GM19324 (cell line): ENCODE data around the gene GLS.
A peak's percentile ranks its signal among the peaks of the same experiment; 100 is the strongest.
"Not testable (repeated sequence)": the region's sequence is repeated elsewhere in the genome, so short reads cannot be mapped to it uniquely, and the experiment has no call there.

Experiments used
- ATAC-seq: cut with Tn5 transposase; IDR thresholded peaks from one replicate; pipeline ENCODE4 v1.9.1; 2021; ENCODE audit warnings: mild to moderate bottlenecking, moderate library complexity; ENCODE audit not compliant: unreplicated experiment, low FRiP score

GLS gene

DNA sequence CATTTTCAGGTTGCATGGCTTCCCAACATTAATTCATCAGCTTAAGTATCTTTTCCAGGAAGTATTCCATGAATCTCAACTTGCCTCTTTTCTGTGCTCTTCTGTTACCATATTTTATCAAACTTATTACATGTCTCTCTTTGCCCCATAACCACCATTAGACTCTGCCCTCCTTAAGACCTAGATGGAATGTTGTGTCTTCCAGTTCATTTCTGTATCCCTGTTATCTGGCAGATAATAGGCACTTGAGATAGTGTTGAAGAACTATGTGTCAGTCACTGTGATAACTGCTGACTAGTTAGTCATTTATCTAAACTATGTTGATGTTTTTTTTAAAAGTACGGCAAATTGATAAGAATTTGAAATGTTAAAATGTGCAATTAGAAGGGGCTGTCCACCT is 41.8 kb downstream of the GLS start:
- ATAC-seq: no peak

GRCh38 chr2:190927301-190927700 is 46.7 kb downstream of the GLS start:
- no peak for ATAC-seq

- ATAC-seq: no peak
These were observed 49.3 kb downstream of the GLS start for GRCh38 chr2:190929919-190930318.

DNA sequence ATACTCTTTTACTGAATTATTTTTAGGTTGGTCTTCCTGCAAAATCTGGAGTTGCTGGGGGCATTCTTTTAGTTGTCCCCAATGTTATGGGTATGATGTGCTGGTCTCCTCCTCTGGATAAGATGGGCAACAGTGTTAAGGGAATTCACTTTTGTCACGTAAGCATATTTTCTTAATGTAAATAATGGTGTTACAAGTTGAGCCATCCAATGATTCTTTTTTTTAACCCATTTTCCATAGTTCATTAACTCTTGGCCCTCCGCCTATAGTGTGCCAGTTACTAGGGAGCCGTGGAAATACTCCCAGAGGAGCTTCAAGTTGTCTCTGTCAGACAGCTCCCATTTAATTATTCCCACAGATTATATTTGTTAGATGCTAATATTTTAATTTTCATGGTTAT is 49.8 kb downstream of the GLS start:
- ATAC-seq: no peak

GRCh38 chr2:190932514-190932913 is 51.9 kb downstream of the GLS start:
- ATAC-seq: no peak

- no peak for ATAC-seq
These were observed 52.7 kb downstream of the GLS start for GRCh38 chr2:190933361-190933760.

DNA sequence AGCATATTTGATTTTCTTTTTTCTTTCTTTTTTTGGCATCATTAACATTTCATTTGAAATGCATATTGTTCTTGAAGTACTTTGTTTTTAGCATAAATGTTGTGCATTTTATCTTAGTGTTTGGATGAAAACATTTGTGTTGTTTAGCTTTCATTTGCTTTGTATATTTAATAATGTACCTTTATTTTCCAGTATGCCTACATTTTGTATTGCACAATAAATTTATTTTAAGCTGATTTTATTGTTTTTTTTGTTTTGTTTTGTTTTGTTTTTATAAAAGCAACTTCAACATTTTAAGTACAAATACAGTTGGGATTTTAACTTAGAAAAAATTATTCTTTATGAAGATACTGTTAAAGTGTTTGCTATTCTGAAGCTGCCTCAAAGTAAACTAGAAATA is 54.4 kb downstream of the GLS start:
- ATAC-seq: no peak

- ATAC-seq: no peak
These were observed 58.2 kb downstream of the GLS start for GRCh38 chr2:190938771-190939335.

GRCh38 chr2:190940454-190940853 is 59.8 kb downstream of the GLS start:
- ATAC-seq: no peak

- ATAC-seq: no peak
These were observed 61.0 kb downstream of the GLS start for GRCh38 chr2:190941571-190941970.

DNA sequence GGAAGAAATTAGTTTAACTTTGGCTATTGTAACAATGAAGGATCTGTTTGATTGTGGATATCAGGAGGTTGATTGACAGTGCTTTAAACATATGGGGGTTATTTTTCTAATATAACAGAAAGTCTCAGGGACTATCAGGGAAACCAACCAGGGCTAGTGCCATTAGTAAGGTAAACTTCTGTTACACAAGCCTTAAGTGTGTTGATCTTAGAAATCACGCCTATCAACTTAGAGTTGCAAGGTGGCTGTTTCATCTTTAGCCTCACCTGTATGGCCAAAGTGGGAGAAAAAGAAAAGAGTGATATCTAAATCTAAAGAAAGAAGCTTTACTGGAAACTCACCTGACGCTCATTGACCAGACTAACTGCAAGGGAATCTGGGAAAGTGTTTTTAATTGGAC is 62.1 kb downstream of the GLS start:
- ATAC-seq: no peak

DNA sequence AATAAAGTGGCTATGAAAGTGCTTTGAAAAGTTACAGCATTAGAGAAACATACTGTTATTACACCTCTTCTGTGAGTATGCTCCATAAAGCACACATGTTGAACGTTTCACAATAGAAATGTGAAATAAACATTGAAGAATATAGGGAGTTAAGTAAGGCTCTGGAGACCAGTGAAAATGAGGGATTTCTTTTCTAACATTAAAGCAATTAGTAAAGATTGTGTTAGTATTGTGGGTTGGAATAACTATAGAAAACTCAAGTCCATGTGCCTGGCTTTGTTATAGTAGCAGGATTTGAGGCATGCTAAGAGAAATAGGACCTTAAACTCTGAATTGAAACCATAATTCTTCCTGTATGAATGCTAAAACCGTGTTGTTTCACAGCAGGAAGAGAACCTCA is 63.1 kb downstream of the GLS start:
- ATAC-seq: no peak

GRCh38 chr2:190947141-190947540 is 66.5 kb downstream of the GLS start:
- ATAC-seq: no peak

GRCh38 chr2:190947711-190948251 is 67.2 kb downstream of the GLS start:
- ATAC-seq: peak; percentile 73

- ATAC-seq: no peak
These were observed 68.0 kb downstream of the GLS start for GRCh38 chr2:190948671-190949070.

DNA sequence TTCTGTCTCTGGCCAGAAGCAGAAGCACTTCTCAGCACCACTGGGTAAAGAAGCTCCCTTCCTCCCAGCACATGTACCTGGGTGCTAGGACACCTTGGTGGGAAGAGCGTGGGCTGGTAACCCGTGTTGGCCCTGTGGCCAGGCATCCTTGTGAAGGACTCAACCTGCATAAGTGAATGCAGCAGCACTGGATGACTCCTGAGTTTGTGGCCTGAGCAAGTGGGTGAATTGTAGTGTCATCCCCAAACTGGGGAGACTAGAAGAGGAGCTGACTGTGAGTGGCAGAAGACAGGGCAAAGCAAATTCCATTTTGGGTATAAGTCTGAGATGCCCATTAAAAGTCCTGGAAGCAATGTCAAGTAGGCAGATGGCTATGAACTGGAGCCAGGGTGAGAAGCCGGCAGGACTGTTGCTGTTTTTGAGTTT is 70.0 kb downstream of the GLS start:
- no peak for ATAC-seq

DNA sequence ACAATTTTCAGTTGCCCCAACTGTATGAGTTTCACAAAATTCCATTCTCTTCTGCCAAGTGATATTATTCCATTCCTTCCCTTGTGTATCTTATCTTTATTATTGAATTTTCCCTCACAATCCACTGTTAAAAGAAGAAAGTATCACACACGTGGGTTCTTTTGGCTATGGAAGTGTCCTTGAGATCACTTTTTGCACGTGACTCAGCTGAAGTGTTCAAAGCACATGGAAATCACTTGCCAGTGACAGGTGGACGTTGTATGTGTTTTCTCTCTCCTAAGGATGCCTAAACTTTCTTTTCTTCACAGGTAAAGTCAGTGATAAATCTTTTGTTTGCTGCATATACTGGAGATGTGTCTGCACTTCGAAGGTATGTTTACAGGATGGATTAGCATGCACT is 72.6 kb downstream of the GLS start:
- ATAC-seq: no peak

DNA sequence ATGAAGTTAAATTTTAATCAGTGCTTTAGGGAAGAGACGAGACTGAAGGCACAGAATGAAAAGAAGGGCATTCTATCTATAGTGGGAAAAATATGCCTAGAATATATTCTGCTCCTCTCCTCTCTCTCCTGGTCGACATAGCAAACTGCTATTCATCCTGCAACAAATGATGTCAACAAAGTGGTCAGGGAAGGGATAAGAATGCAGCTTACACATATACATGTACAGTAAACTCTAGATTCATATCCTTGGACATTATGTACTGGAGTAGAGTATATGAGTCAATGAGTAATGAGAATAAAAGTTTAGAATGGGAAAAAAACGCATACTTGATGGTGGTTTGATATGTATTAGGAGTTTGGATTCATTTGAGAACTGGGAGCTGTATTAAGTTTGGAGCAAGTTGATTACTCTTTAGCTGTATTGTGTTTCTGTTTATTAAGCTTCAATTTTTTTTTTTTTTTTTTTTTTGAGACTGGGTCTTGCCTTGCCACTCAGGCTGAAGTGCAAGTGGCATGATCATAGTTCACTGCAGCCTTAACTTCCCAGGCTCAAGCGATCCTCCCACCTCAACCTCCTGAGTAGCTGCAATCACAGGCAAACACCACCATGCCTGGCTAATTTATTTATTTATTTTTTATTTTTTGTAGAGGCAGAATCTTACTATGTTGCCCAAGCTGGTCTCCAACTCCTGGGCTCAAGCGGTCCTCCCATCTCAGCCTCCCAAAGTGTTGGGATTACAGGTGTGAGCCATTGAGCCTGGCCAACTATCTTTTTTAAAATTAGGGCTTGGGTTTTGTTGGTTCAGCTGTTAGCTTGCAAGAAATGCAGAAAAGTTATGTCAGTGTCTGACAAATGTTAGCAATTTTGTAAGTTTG is 79.5 kb downstream of the GLS start:
- ATAC-seq: no peak

GRCh38 chr2:190961117-190961516 is 80.5 kb downstream of the GLS start:
- not testable (repeated sequence) for ATAC-seq

GRCh38 chr2:190961918-190962487 is 81.4 kb downstream of the GLS start:
- ATAC-seq: no peak

DNA sequence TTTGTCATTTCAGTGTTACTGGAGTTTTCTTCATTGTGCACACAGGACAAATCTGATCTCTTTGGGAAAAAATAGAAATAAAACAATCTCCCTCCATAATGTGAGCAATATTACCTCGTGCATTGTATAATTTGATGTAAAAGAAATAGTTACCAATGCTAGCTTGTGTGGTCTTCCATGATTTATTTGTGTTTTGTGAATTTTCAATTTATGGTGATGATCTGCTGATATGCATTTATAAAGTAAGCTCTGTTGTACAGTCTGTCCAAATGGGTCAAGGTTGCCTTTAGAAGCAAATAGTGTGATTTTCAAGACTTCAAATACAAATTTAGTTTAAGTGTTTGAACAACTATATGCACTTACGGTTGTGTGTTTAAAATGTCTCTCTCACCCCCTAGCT is 82.5 kb downstream of the GLS start:
- ATAC-seq: no peak
